CD4-positive, alpha-beta T cell treated with Interleukin-21 for 1 hour (primary cell): Measurements from ENCODE around the gene MIOX.

Experiments used
- DNase-seq: peaks from one replicate; pipeline ENCODE4 v3.0.0-alpha.2; 2020

Gene MIOX

GRCh38 chr22:50486561-50487289, at the start of gene MIOX:
MIOX (plus strand) TSS chr22:50486859; CDS start chr22:50486898, 39 bp downstream.
- no peak for DNase-seq

DNA sequence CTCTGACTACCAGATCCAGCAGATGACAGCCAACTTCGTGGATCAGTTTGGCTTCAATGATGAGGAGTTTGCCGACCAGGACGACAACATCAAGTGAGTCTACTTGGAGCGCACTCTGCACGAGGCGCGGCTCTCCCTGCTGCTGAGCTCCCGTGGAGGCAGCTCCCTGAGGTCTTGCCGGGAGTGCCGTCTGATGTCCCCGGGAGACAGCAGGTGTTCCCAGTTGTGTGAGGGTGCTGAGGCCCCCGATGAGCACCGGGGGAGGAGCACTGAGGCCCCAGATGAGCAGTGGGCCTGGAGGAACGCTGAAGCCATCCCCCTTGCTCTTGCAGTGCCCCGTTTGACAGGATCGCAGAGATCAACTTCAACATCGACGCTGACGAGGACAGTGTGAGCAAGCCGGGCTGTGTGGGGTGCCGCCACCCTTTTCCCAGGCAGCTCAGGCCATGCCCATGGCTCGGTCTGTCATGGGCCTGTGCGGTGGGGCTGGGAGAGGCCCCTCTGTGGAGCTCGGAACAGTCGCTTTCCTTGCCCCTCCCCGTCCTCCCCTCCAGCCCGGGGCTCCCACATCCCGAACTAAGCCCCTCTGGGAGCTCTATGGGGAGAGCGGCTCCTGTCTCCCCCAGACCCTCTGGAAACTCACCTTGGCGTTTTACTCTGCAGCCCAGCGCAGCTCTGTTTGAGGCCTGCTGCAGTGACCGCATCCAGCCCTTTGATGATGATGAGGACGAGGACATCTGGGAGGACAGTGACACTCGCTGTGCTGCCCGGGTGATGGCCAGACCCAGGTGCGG, 49.0 kb upstream of the MIOX start:
- DNase-seq, result no peak

- DNase-seq, result no peak
Observed at GRCh38 chr22:50438305-50439275, 48.1 kb upstream of the MIOX start.

- no peak for DNase-seq
Observed at GRCh38 chr22:50439314-50439870, 47.3 kb upstream of the MIOX start.

- DNase-seq, result no peak
Observed at GRCh38 chr22:50439871-50440331, 46.8 kb upstream of the MIOX start.

- DNase-seq, result no peak
Observed at GRCh38 chr22:50440544-50441249, 46.0 kb upstream of the MIOX start.

GRCh38 chr22:50441428-50441993, 45.1 kb upstream of the MIOX start:
- no peak for DNase-seq

DNA sequence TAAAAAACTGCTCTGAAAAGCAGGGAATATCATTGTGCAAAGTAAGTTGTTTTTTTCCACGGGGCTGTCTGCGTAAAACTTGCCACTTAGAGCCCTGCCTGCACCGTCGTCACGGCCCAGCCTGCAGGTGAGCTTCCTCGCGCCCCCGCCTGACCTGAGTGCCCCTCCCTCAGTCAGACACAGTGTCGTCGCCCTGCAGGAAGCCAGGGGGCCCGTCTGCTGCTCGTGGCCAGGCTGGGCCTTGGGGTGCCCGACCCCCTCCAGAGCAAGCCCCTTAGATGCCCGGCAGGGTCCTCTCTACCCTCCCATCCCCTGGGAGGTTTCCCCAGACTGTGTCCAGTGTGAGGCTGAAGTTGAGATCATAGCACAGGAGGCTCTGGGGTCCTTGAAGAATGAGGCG, 43.5 kb upstream of the MIOX start:
- DNase-seq, result no peak

DNA sequence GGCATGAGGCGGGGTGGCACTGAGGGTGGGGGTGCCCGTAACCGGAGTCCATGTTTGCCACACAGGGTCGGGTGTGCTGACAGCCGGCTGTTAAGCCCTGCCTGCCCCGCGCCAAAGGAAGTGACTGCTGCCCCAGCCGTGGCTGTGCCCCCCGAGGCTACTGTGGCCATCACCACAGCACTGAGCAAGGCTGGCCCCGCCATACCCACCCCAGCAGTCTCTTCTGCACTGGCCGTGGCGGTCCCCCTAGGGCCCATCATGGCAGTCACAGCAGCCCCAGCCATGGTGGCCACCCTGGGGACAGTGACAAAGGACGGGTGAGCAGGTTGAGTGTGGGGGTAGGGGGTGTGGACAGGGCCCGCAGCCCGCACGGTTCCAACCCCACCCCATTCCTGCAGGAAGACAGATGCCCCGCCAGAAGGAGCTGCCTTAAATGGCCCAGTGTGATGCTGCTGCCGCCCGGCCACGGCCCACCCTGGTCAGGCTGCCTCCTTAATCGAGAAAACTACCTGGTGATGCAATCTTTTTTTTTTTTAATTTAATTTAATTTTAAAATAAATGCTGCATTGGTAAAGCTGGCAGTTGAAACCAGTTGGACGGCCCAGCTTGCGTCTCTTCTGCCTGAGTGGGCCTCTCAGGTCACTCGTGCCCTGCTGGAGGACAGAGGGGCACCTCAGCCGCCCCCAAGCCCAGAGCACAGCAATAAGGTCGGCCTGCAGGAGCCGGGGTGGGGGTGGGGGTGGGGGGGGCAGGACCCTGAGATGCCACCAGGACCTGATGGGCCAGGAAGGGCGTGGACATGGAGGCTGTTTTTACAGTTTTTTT, 42.6 kb upstream of the MIOX start:
- DNase-seq, result no peak

DNA sequence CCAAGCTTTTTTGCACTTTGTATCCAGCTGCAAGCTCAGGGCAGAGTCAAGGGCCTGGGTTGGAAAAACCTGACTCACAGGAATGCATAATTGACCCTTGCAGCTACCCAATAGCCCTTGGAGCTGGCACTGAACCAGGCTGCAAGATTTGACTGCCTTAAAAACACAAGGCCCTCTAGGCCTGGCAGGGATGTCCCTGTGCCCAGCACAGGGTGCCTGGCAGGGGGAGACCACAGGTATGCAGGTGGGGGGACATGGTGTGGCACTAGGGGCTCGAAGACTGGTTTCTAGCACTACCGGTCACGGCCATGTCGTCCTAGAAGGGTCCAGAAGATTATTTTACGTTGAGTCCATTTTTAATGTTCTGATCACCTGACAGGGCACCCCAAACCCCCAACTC, 42.0 kb upstream of the MIOX start:
- no peak for DNase-seq

DNA sequence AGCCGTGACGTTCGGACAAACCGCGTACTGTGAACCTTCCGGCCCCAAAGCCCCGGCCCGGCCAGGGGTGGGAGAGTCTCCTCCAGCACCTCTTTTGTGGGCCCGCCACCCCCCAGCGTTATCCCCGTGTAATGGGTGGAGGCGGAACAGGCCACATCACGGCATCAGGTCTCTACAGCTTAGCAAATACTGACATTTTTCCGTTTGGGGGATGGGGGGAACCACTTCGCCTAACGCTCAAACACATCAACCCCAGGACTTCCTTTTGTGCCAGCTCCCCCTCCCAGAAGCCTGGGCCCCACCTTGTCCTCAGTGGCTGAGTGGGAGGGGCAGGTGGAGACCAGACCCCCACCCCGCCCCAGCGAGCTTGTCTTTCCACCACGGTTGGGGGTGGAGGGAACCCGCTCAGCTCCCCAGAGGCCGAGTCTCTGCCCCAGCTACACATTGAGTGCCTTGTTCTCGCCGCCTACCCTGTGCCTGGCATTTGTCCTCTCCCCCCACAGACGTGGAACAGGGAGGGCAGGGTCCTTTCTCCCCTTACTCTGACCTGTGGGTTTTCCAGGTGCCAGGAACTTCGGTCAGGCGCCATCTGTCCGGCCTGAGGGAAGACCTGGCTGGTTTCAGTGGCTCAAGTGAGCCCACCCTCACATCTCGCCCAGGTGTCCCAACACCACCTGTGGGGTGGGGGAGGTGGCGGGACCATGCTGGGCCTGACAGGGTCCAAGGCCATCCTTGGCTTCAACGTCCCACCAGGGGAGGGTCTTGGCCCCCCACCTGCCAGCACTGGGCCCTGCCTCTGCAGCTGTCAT, 41.4 kb upstream of the MIOX start:
- DNase-seq, result peak; percentile 55

- no peak for DNase-seq
Observed at GRCh38 chr22:50445880-50446707, 40.6 kb upstream of the MIOX start.

- no peak for DNase-seq
Observed at GRCh38 chr22:50446708-50447575, 39.7 kb upstream of the MIOX start.

GRCh38 chr22:50447576-50448551, 38.8 kb upstream of the MIOX start:
- no peak for DNase-seq

DNA sequence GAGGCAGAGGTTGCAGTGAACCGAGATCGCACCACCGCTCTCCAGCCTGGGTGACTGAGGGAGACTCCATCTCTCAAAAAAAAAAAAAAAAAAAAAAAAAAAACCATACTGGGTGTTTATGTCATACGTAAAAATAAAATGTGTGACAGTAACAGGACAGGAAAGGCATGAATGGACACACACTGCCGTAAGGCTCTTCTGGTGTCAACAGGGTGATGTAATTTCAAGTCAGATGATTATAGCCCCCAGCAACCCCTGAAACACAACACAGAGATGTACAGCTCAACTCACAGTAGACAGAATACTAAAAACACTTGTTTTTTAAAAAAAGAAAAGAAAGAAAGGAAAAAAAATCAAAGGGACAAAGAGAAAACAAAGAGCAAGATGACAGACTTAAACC, 34.0 kb upstream of the MIOX start:
- DNase-seq, result no peak

DNA sequence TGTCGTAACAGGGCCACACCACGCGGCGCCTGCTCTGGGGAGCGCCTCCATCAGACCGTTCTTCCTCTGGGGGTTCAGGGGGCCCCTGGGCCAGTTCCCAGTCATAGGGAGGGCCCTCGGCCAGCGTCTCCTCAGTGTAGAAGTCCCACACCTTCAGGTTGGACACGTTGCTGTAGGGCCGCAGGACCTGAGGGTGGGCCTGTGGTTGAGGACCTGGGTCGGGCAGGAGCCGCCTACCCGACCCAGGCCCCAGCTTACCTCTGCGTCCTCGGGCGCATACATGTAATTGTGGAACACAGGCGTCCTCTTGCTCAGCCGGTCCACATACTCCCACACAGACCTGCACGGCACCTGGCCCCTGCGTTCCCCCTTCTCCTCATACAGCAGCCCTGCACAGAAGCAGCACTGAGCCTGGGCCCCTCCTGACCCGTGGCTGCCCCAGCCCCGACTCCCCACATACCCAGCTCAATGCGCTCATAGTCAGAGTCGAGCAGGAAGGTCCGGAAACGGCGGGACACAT, 32.0 kb upstream of the MIOX start:
- no peak for DNase-seq
